ENCODE measurements around the gene IL27RA.

DNA sequence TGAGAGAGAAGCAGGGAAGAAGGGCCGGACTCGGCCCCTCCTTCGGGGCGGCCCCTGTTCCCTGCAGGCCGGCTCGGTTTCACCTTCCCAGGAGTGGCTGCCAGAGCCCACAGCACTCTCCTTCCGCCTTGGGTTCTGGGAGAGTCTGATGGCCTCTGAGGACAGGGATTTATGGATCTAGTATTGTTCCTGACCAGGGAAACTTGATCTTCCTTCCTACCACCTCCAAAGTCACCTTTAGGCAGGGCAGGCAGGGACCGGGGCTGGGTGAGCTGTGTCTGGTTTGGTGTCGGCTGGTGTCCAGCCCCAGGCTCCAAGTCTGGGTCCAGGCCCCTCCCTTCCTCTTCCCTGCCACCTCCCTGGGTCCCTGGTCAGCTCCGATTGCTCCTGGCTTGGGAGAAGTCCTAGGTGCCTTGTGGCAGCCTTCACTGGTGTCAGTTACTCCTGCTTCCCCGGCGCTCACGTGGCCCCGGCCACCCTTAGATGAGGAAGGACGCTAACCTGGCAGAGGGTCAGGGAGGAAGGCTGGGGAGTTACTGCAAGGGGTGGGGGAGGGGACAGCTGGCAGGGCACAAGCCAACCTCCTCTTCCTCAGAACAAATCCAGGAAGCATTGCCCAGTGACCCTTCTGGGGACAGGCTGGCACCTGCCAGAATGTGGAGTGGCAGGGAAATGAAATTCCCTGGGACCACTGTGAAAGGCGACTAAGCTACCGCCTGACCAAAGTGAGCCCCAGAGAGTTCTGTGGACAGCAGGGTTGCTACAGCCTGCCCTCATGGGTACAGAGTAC lies 44.3 kb upstream of the IL27RA start:
- TF ChIP-seq, protein P1, sequence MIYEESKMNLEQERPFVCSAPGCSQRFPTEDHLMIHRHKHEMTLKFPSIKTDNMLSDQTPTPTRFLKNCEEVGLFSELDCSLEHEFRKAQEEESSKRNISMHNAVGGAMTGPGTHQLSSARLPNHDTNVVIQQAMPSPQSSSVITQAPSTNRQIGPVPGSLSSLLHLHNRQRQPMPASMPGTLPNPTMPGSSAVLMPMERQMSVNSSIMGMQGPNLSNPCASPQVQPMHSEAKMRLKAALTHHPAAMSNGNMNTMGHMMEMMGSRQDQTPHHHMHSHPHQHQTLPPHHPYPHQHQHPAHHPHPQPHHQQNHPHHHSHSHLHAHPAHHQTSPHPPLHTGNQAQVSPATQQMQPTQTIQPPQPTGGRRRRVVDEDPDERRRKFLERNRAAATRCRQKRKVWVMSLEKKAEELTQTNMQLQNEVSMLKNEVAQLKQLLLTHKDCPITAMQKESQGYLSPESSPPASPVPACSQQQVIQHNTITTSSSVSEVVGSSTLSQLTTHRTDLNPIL (CRISPR knock-in tag; IDR thresholded peaks at IDR 0.05; ENCODE audit: low read depth) = no peak
- no peak for TF ChIP-seq TCF4 (CRISPR knock-in tag; IDR thresholded peaks at IDR 0.05; ENCODE audit: borderline replicate concordance)
- no peak for TF ChIP-seq RARB (CRISPR knock-in tag; IDR thresholded peaks at IDR 0.05)
- TF ChIP-seq ZC3H10 (CRISPR knock-in tag; IDR thresholded peaks at IDR 0.05) = no peak
- TF ChIP-seq ZFP3 (CRISPR knock-in tag; IDR thresholded peaks at IDR 0.05) = no peak
- TF ChIP-seq PPARA (CRISPR knock-in tag; IDR thresholded peaks at IDR 0.05; ENCODE audit: borderline replicate concordance) = no peak
- no peak for TF ChIP-seq CSDC2 (CRISPR knock-in tag; IDR thresholded peaks at IDR 0.05)
- no peak for TF ChIP-seq ZFP30 (CRISPR knock-in tag; IDR thresholded peaks at IDR 0.05)
